ENCODE results near the gene RIMS4. TPM values are rescaled to one million over a fixed set of nuclear protein-coding genes. Genes with fewer than 3 reads are reported as not detected.

RIMS4 gene
- total and polyA plus RNA-seq, 2 donors (not counting 1 experiment from before 2014, with no cell fraction given): not detected

DNA sequence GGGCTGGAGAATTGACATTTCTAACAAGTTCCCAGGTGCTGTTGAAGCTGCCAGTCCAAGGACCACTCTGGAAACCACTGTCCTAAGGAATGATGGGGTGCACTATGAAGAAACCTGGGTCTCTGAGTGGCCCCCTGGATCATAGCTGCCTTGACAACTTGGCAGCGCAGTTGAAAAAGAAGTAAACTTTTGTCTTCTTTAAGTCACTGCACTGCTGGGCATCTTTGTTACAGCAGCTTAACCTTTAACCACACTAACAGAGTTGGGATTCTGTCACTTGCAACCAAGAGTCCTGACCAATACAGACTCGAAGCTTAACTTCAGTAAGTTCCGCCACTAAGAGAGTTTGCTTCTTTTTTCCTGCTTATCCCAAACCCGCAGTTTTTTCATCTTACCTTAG is 73.2 kb downstream of the RIMS4 start:
- Mint-ChIP-seq H3K4me3 (no peak overlapping the region), H3K27me3 (peaks cover 3% of the 10 kb centered on the region), H3K9me3 (ENCODE audit: insufficient read depth) (peaks cover 4% of the 10 kb centered on the region), H3K27ac (no peak overlapping the region), H3K4me1 (peaks cover 21% of the 10 kb centered on the region)
- ATAC-seq (ENCODE audit: low read depth) (no peak), DNase-seq (no peak)
- H4K20me1 ChIP-seq (ENCODE audit: control insufficient read depth, insufficient read depth, low read length, poor library complexity, severe bottlenecking): no peaks in the 10 kb centered on the region
- no peaks in the 10 kb centered on the region for H3K27me3 ChIP-seq (replicated peaks in 1 of 4; ENCODE audit: control extremely low read depth in 1 of 4, control insufficient read depth in 3 of 4, insufficient read depth in 4 of 4, low read length in 3 of 4)
- no peaks in the 10 kb centered on the region for H3K79me2 ChIP-seq (ENCODE audit: control insufficient read depth, insufficient read depth, low read length)
- peaks cover 0 to 12% (median 0%) of the 10 kb centered on the region in 3 donors for H3K9me3 ChIP-seq (ENCODE audit: control extremely low read depth in 1 of 3, control insufficient read depth in 2 of 3, insufficient read depth in 1 of 3, low read length in 2 of 3)
- no peak for TF ChIP-seq EZH2 (IDR thresholded peaks at IDR 0.05; ENCODE audit: borderline replicate concordance, insufficient read depth, low read depth, low read length, poor library complexity, severe bottlenecking)
- TF ChIP-seq, protein P1, sequence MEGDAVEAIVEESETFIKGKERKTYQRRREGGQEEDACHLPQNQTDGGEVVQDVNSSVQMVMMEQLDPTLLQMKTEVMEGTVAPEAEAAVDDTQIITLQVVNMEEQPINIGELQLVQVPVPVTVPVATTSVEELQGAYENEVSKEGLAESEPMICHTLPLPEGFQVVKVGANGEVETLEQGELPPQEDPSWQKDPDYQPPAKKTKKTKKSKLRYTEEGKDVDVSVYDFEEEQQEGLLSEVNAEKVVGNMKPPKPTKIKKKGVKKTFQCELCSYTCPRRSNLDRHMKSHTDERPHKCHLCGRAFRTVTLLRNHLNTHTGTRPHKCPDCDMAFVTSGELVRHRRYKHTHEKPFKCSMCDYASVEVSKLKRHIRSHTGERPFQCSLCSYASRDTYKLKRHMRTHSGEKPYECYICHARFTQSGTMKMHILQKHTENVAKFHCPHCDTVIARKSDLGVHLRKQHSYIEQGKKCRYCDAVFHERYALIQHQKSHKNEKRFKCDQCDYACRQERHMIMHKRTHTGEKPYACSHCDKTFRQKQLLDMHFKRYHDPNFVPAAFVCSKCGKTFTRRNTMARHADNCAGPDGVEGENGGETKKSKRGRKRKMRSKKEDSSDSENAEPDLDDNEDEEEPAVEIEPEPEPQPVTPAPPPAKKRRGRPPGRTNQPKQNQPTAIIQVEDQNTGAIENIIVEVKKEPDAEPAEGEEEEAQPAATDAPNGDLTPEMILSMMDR (IDR thresholded peaks at IDR 0.05): no peak
- H3K27ac ChIP-seq (ENCODE audit: low read length in 2 of 2): no peak overlapping the region
- WGBS (ENCODE audit: insufficient coverage): 100% methylated on average over 2 of the region's 4 CpGs
- peak overlapping the region; percentile 7 for H3K4me2 ChIP-seq (replicated peaks; ENCODE audit: low read depth, low read length, poor library complexity, severe bottlenecking)
- H2AFZ ChIP-seq (ENCODE audit: insufficient read depth, low read depth, low read length, poor library complexity, severe bottlenecking): no peak overlapping the region
- H3K9ac ChIP-seq (ENCODE audit: low read length): no peak overlapping the region
- no peaks in the 10 kb centered on the region for H3K36me3 ChIP-seq (replicated peaks in 1 of 2; ENCODE audit: control extremely low read depth in 1 of 2, control insufficient read depth in 1 of 2, extremely low read depth in 1 of 2, insufficient read depth in 2 of 2, low read length in 1 of 2)
- no peaks in the 10 kb centered on the region for H3K4me1 ChIP-seq (ENCODE audit: control insufficient read depth in 2 of 2, insufficient read depth in 2 of 2, low read length in 2 of 2)
- intact Hi-C loops (cut with micrococcal nuclease): loop anchor here (5.0 kb wide), 1 partner anchor 260 kb away; the partner anchor contains the start of gene TTPAL
- POLR2A ChIA-PET: no interaction called here
- CTCF ChIA-PET: interaction anchor here (1.0 to 2.9 kb wide), 2 partner anchors 10 to 54 kb away, joined by 3 to 10 read pairs; no protein-coding TSS in a partner anchor
- no peak overlapping the region for H3K4me3 ChIP-seq (ENCODE audit: control extremely low read depth in 1 of 5, extremely low read depth in 1 of 5, insufficient read depth in 1 of 5, low read depth in 2 of 5, low read length in 4 of 5)

DNA sequence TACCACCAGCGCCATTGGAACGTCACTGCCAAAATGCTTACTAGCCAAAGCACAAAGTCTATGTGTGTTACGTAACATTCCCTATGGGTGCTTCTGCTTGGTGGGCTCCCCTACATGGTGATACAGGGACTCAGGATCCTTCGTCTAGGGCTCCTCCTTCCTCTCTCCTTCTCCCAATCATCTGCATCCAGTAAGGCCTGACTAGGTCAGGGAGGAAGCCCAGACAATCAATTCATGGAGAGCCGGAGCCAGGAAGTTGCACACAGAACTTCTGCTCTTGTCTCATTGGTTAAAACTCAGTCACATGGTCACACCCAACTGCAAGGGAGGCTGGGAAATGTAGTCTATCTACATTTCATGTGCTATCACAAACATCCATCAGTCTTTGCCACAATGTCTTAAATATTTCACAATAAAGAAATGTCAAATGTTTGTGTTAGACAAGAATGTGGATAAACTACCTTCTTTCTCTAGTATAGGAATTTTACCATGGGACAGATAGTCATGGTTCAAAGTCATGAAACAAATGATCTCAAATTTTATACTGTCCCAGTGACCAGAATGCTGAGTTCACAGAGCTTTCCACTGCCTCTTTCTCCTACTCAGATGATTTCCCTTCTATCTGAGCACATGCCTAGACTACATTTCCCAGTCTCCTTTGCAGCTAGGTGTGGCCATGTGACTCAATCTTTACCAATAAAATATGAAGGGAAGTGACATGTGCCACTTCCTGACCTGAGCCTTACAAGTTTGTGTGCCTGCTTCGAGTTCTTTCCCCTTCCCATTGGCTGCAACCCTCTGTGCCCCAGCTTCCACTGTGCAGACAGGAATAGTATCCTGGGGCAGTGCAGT is 74.0 kb downstream of the RIMS4 start:
- H3K4me2 ChIP-seq (replicated peaks; ENCODE audit: low read depth, low read length, poor library complexity, severe bottlenecking): peak overlapping the region; percentile 42
- no peaks in the 10 kb centered on the region for H4K20me1 ChIP-seq (ENCODE audit: control insufficient read depth, insufficient read depth, low read length, poor library complexity, severe bottlenecking)

More for the DNA sequence above, 74.0 kb downstream of the RIMS4 start:
- H3K27me3 ChIP-seq (replicated peaks in 1 of 4; ENCODE audit: control extremely low read depth in 1 of 4, control insufficient read depth in 3 of 4, insufficient read depth in 4 of 4, low read length in 3 of 4): no peaks in the 10 kb centered on the region
- peaks cover 0 to 12% (median 0%) of the 10 kb centered on the region in 3 donors for H3K9me3 ChIP-seq (ENCODE audit: control extremely low read depth in 1 of 3, control insufficient read depth in 2 of 3, insufficient read depth in 1 of 3, low read length in 2 of 3)
- H3K36me3 ChIP-seq (replicated peaks in 1 of 2; ENCODE audit: control extremely low read depth in 1 of 2, control insufficient read depth in 1 of 2, extremely low read depth in 1 of 2, insufficient read depth in 2 of 2, low read length in 1 of 2): no peaks in the 10 kb centered on the region
- TF ChIP-seq, protein P1 (IDR thresholded peaks at IDR 0.05): no peak
- TF ChIP-seq EZH2 (IDR thresholded peaks at IDR 0.05; ENCODE audit: borderline replicate concordance, insufficient read depth, low read depth, low read length, poor library complexity, severe bottlenecking): no peak
- Mint-ChIP-seq H3K4me3 (peak overlapping the region; percentile 81), H3K9me3 (ENCODE audit: insufficient read depth) (peaks cover 4% of the 10 kb centered on the region), H3K4me1 (peaks cover 14% of the 10 kb centered on the region), H3K27me3 (peaks cover under 1% of the 10 kb centered on the region), H3K27ac (peak overlapping the region; percentile 80)
- no peaks in the 10 kb centered on the region for H3K4me1 ChIP-seq (ENCODE audit: control insufficient read depth in 2 of 2, insufficient read depth in 2 of 2, low read length in 2 of 2)
- H3K27ac ChIP-seq (ENCODE audit: low read length in 2 of 2): no peak overlapping the region
- peak; percentile 68 for DNase-seq
- CTCF ChIA-PET: interaction anchor here (1.0 to 2.9 kb wide), 2 partner anchors 11 to 53 kb away, joined by 3 to 10 read pairs; no protein-coding TSS in a partner anchor
- ATAC-seq (ENCODE audit: low read depth): peak; percentile 60
- WGBS (ENCODE audit: insufficient coverage): 70% methylated on average over 5 of the region's 6 CpGs
- peak overlapping the region; percentile 53 for H2AFZ ChIP-seq (ENCODE audit: insufficient read depth, low read depth, low read length, poor library complexity, severe bottlenecking)
- H3K9ac ChIP-seq (ENCODE audit: low read length): no peak overlapping the region
- intact Hi-C loops (cut with micrococcal nuclease): loop anchor here (5.0 kb wide), 1 partner anchor 259 kb away; the partner anchor contains the start of gene TTPAL
- no peaks in the 10 kb centered on the region for H3K79me2 ChIP-seq (ENCODE audit: control insufficient read depth, insufficient read depth, low read length)
- POLR2A ChIA-PET: no interaction called here
- peak overlapping the region in 2 of 5 experiments; percentile 3 to 18 for H3K4me3 ChIP-seq (ENCODE audit: control extremely low read depth in 1 of 5, extremely low read depth in 1 of 5, insufficient read depth in 1 of 5, low read depth in 2 of 5, low read length in 4 of 5)

Data from B cell (primary cell).